Ectodermal cell (in vitro differentiated cells): ENCODE results near the gene BCL7C.

Source experiments
- H3K27ac ChIP-seq: 2 replicates; pipeline ENCODE4 v1.7.0; 2013; ENCODE audit warnings: mild to moderate bottlenecking, low read depth, low read length; ENCODE audit not compliant: insufficient read depth, poor library complexity, severe bottlenecking
- H3K27me3 ChIP-seq: 2 replicates; pipeline ENCODE4 v1.7.0; 2013; ENCODE audit warnings: mild to moderate bottlenecking, low read length; ENCODE audit not compliant: insufficient read depth, control insufficient read depth, poor library complexity, severe bottlenecking
- H3K36me3 ChIP-seq: one replicate; pipeline ENCODE4 v1.7.0; 2013; ENCODE audit warnings: low read length; ENCODE audit not compliant: control insufficient read depth, insufficient read depth
- H3K4me1 ChIP-seq: one replicate; pipeline ENCODE4 v1.7.0; 2013; ENCODE audit warnings: low read length; ENCODE audit not compliant: control insufficient read depth, insufficient read depth
- H3K4me3 ChIP-seq: 2 replicates; pipeline ENCODE4 v1.7.0; 2013; ENCODE audit warnings: low read depth, low read length, control low read depth; ENCODE audit not compliant: insufficient read depth
- H3K9me3 ChIP-seq: 2 replicates; pipeline ENCODE4 v1.7.0; 2013; ENCODE audit warnings: mild to moderate bottlenecking, low read length, moderate library complexity; ENCODE audit not compliant: control insufficient read depth
- whole genome bisulfite sequencing, 2 experiments: methylation state at CpG; one replicate each; pipeline ENCODE4 v1.1.7; 2013; ENCODE audit warnings: missing lambda C conversion rate in 2 of 2; 5-methylcytosine and 5-hydroxymethylcytosine counted together

BCL7C gene

DNA sequence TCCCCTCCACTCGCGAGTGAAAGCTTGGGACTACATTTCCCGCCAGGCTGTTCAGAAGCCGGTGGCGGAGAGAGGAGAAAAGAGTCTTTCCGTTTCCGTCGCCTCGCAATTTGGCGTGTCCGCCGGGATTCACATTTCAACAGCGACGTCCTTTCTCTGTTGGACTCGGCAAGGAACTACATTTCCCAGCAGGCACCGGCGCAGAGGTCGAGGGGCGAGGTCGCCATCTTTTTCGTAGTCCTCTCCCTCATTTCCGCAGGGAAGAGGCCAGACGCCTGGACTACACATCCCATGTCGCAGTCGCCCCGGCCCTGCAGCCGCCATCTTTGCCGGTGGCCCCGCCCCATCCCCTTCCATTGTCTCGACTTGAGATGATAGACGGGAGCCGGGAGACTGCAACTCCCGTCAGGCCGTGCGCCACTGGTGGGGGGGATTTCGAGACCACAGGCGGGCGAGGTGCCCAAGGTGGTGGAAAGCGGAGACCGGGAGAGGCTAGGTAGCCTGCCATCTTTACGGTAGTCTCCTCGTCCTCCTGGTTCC is 28.6 kb upstream of the BCL7C start:
- Histone ChIP-seq H3K9me3 (no peaks in the 10 kb centered on the region), H3K4me1 (peaks cover 9% of the 10 kb centered on the region), H3K27ac (peak overlapping the region; percentile 99), H3K36me3 (peaks cover 12% of the 10 kb centered on the region), H3K4me3 (peak overlapping the region; percentile 88), H3K27me3 (no peaks in the 10 kb centered on the region)
- 0% methylated on average over 42 of the region's 42 CpGs for WGBS, 2 experiments

DNA sequence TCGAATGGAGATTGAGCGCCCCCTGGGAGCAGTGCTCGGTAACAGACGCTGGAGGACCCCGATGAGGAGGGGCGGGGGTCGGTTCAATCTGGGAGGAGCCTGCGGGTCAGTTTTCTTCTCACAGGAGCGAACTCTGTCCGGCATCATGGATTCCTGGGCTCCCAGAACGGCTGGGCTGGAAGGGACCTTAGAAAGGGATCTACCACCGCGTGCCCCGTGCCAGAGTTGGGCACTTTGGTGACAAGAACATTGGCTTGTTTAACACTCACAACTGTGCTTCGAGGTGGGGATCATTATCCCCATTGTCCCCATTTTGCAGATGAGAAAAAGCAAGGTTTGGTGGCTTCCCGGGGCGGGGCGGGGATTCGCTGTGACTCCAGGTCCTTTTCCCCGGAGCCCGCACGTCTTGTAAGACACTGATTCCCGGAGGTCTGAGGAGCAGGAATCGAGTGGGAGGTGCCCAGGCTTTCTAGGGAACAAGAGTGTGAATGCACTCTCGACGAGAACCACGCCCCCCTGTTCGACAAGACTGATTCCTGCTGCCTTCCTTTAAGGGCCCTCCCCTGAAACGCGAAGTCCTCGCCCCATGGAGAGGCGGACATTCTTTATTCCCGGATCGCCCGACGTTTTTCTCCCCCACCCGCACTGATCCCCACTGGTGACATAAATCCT is 28.0 kb upstream of the BCL7C start:
- Histone ChIP-seq H3K27me3 (no peaks in the 10 kb centered on the region), H3K4me3 (peak overlapping the region; percentile 88), H3K36me3 (peaks cover 6% of the 10 kb centered on the region), H3K4me1 (peaks cover 4% of the 10 kb centered on the region), H3K9me3 (no peaks in the 10 kb centered on the region), H3K27ac (peak overlapping the region; percentile 87)
- 1% methylated on average over 37 of the region's 37 CpGs for WGBS, 2 experiments

DNA sequence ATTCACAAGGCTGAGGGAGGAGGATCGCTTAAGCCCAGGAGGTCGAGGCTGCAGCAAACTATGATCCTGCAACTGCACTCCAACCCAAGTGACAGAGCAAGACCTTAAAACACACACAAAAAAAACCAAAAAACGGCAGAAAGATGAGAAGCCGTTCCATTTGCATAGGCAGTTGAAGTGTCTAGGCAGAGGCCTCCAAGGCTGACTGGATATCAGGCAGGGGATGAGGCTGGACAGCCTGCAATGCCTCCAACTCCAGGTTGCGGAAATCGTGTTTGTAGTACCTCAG is 27.5 kb upstream of the BCL7C start:
- no peaks in the 10 kb centered on the region for H3K27me3 ChIP-seq
- H3K27ac ChIP-seq, result no peak overlapping the region
- H3K9me3 ChIP-seq, result no peaks in the 10 kb centered on the region
- no peak overlapping the region for H3K4me3 ChIP-seq
- WGBS, 2 experiments, result 38 to 40% methylated on average over 6 of the region's 6 CpGs
- peaks cover under 1% of the 10 kb centered on the region for H3K36me3 ChIP-seq
- H3K4me1 ChIP-seq, result peaks cover 7% of the 10 kb centered on the region

DNA sequence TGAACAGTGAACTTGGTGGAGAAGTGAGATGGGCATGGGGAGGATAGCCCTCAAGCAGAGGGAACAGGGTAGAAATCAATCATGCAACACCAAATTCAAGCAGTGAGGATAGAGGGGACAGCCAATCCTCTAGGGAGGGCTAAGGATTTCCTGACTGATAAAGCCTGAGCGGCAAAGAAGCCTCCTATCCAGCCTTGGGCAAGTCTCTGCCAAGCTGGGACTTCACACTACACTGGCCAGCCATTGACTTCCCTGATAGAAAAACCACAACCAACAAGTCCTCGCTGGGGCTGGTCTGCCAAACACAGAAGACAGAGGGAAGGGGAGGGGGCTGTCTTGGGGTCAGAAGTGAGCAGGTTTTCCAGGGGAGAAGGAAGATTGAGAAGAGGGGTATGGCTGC is 27.0 kb upstream of the BCL7C start:
- Histone ChIP-seq H3K4me3 (no peak overlapping the region), H3K27me3 (no peaks in the 10 kb centered on the region), H3K27ac (no peak overlapping the region), H3K4me1 (peaks cover 6% of the 10 kb centered on the region), H3K9me3 (no peaks in the 10 kb centered on the region), H3K36me3 (no peaks in the 10 kb centered on the region)
- WGBS, 2 experiments, result 86 to 87% methylated on average over 2 of the region's 2 CpGs

DNA sequence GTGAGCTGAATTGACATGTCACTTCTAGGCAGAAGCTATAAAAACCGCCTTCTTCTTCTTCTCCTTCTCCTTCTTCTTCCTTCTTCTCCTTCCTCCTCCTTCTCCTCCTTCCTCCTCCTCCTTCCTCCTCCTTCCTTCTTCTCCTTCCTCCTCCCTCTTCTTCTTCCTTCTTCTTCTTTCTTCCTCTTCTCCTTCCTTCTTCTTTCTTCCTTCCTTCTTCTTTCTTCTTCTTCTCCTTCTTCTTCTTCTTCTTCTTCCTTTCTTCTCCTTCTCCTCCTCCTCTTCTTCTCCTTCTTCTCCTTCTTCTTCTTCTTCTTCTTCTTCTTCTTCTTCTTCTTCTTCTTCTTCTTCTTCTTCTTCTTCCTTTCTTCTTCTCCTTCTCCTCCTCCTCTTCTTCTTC is 24.7 kb upstream of the BCL7C start:
- Histone ChIP-seq H3K9me3 (no peaks in the 10 kb centered on the region), H3K4me3 (no peak overlapping the region), H3K27ac (no peak overlapping the region), H3K36me3 (no peaks in the 10 kb centered on the region), H3K4me1 (peaks cover 6% of the 10 kb centered on the region), H3K27me3 (no peaks in the 10 kb centered on the region)
- WGBS, 2 experiments, result 83 to 87% methylated on average over 1 of the region's 1 CpG

DNA sequence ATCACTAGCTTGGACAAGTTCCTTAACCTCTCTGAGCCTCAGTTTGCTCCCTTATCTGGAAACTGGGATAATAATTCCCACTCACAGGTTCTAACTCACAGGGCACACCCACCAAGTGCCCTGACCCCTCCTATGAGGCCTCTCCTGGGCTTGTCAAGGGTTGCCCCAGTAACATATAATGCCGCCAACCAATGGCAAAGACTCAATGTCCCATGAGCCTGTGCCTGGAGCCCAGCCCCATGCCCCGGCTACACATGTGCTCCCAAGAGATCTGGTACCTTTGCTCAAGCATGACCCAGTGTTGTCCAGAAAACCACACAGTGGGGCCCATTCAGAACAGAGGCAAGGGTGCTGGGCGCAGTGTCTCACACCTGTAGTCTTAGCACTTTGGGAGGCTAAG is 21.0 kb upstream of the BCL7C start:
- peaks cover 21% of the 10 kb centered on the region for H3K4me1 ChIP-seq
- WGBS, 2 experiments, result 92 to 97% methylated on average over 3 of the region's 3 CpGs
- H3K27ac ChIP-seq, result no peak overlapping the region
- H3K9me3 ChIP-seq, result no peaks in the 10 kb centered on the region
- H3K36me3 ChIP-seq, result no peaks in the 10 kb centered on the region
- no peaks in the 10 kb centered on the region for H3K27me3 ChIP-seq
- H3K4me3 ChIP-seq, result no peak overlapping the region

DNA sequence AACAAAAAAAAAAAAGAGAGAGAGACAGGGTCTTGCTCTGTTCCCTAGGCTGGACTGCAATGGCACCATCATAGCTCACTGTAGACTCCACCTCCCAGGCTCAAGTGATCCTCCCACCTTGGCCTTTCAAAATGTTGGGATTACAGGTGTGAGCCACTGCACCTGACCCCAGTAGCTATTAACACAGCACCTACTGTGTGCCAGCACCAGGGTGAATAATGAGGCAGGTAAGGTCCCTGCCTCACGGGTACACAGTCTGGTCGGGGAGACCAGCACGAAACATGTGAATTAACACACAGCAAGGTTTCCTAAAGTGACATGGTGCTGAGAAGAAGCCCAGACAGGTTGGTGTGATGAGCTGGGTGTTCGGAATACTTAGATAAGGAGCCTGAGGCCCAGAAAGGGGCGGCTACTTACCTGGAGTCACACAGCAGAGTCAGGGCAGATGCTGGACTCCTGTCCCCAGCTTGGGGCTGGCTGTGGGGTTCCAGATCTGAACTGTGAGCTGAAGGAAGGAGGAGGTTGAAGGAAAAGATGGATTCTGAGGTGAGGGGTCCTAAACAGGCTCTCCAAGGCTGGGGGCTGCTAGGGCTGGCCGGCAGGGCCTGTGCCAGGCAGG is 19.0 kb upstream of the BCL7C start:
- H3K9me3 ChIP-seq, result no peaks in the 10 kb centered on the region
- no peak overlapping the region for H3K4me3 ChIP-seq
- H3K27me3 ChIP-seq, result no peaks in the 10 kb centered on the region
- peaks cover 23% of the 10 kb centered on the region for H3K4me1 ChIP-seq
- H3K27ac ChIP-seq, result no peak overlapping the region
- 90 to 93% methylated on average over 6 of the region's 6 CpGs for WGBS, 2 experiments
- no peaks in the 10 kb centered on the region for H3K36me3 ChIP-seq

DNA sequence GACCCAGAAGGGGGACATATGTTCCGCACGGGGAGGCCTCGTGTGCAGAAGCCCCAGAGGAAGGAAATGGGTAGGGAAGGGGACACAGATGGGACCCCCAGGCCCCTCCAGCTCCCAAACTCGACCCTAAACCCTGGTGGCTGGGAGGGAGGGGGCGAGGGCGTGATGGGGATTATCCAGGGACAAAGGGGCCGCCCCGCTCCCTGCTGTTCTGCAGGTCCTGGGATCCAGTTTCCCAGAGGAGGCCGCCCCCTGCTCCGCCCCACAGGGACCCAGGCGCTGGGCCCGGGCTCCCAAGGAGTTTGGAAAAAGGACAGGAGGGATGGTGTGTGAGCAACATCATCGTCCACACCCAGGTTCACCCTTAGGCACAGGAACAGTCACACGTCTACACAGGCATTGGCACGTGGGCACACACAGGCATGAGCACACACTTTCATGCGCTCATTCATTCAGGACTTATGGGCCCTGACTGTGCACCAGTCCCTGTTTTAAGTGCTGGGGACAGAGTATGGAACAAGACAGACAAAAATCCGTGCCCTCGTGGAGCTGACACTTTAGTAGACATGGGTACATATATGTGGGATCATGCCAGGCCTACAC is 16.7 kb upstream of the BCL7C start:
- WGBS, 2 experiments, result 46 to 52% methylated on average over 18 of the region's 18 CpGs
- H3K4me3 ChIP-seq, result no peak overlapping the region
- no peaks in the 10 kb centered on the region for H3K36me3 ChIP-seq
- peaks cover 16% of the 10 kb centered on the region for H3K4me1 ChIP-seq
- no peak overlapping the region for H3K27ac ChIP-seq
- no peaks in the 10 kb centered on the region for H3K27me3 ChIP-seq
- H3K9me3 ChIP-seq, result no peaks in the 10 kb centered on the region

DNA sequence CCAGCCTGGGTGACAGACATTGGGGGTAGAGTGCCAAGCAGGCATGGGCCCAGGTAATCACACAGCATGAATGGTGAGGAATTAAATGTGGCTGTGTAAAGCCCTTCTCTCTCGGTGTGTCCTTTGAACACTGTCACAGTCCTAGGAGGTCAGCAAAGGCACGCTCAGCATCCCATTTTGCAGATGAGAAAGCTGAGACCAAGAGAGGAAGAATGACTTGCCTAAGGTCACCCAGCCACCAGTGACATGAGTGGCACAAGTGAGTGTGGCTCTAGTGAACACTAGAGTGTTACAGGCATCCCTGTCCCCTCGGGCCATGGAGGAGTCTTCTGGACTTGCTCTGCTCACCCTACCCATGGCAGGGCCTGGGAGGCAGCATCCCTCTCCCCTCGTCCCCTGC is 13.2 kb upstream of the BCL7C start:
- WGBS, 2 experiments, result 88 to 93% methylated on average over 4 of the region's 4 CpGs

DNA sequence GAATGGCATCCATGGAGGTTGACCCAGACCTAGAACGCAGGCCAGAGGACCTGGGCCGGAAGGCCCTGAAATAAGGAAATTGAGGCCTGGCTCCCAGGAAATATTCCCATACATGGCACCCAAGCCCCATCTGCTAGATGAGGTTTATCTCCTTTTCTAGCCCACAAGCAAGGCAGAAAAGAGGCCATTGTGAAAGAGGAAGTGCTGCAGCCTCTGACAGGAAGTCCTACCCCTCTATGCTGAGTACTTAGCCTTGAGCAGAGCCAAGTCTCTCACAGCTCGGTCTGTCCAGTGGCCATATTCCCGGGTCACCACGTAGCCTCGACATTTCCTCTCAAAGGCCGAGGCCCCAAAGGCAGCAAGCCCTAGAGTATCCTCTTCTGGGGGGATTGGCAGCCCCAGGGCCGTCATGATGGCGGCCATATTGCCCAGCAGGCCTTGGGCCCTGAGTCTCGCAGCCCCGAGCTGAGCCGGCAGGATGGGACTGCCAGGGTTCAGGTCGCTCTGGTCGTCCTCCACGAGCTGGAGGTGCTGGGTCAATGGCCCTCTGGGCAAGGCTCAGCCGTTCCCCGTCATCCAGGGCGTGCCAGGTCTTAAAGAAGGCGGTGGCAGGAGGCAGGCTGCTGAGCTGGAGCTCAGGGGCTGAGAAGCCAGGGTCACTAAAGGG is 10.4 kb upstream of the BCL7C start:
- Histone ChIP-seq H3K36me3 (no peaks in the 10 kb centered on the region), H3K4me3 (no peak overlapping the region), H3K4me1 (no peaks in the 10 kb centered on the region), H3K27ac (no peak overlapping the region), H3K9me3 (no peaks in the 10 kb centered on the region), H3K27me3 (peaks cover 12% of the 10 kb centered on the region)
- WGBS, 2 experiments, result 96% methylated on average over 19 of the region's 19 CpGs

More for the DNA sequence above, 13.2 kb upstream of the BCL7C start:
- H3K27ac ChIP-seq, result no peak overlapping the region
- H3K4me1 ChIP-seq, result peaks cover 16% of the 10 kb centered on the region
- no peaks in the 10 kb centered on the region for H3K9me3 ChIP-seq
- H3K27me3 ChIP-seq, result no peaks in the 10 kb centered on the region
- H3K4me3 ChIP-seq, result no peak overlapping the region
- H3K36me3 ChIP-seq, result no peaks in the 10 kb centered on the region
